AG10803 (cell line): ENCODE results near the gene ZDHHC19.
A peak's percentile ranks its signal among the peaks of the same experiment; 100 is the strongest.

Experiments used
- DNase-seq: peaks from one replicate; pipeline ENCODE4 v3.0.0; 2010; ENCODE audit warnings: low read depth
- H3K4me3 ChIP-seq: 2 replicates; pipeline ENCODE4 v1.5.1; 2011; ENCODE audit warnings: mild to moderate bottlenecking, low read length, control low read depth
- CTCF ChIP-seq: conservative IDR thresholded peaks from 2 replicates; pipeline ENCODE4 v1.5.1; 2011; ENCODE audit warnings: mild to moderate bottlenecking, low read length, control low read depth, inconsistent platforms

Gene ZDHHC19

GRCh38 chr3:196241704-196242103, 30.5 kb upstream of the ZDHHC19 start:
- no peak for DNase-seq
- TF ChIP-seq CTCF = no peak
- H3K4me3 ChIP-seq = no peak overlapping the region

DNA sequence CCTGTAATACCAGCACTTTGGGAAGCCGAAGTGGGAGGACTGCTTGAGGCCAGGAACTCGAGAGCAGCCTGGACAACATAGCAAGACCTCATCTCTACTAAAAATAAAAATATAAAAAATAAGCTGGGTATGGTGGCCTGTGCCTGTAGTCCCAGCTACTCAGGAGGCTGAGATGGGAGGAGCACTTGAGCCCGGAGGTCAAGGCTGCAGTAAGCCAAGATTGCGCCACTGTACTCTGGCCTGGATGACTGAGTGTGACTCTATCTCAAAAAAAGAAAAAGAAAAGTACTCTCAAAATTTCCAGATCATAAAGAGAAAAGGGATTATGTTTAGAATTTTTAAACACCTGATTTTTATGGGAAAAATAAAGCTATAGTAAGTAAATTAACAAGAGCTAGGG, 29.2 kb upstream of the ZDHHC19 start:
- no peak for TF ChIP-seq CTCF
- H3K4me3 ChIP-seq = no peak overlapping the region
- DNase-seq = no peak

DNA sequence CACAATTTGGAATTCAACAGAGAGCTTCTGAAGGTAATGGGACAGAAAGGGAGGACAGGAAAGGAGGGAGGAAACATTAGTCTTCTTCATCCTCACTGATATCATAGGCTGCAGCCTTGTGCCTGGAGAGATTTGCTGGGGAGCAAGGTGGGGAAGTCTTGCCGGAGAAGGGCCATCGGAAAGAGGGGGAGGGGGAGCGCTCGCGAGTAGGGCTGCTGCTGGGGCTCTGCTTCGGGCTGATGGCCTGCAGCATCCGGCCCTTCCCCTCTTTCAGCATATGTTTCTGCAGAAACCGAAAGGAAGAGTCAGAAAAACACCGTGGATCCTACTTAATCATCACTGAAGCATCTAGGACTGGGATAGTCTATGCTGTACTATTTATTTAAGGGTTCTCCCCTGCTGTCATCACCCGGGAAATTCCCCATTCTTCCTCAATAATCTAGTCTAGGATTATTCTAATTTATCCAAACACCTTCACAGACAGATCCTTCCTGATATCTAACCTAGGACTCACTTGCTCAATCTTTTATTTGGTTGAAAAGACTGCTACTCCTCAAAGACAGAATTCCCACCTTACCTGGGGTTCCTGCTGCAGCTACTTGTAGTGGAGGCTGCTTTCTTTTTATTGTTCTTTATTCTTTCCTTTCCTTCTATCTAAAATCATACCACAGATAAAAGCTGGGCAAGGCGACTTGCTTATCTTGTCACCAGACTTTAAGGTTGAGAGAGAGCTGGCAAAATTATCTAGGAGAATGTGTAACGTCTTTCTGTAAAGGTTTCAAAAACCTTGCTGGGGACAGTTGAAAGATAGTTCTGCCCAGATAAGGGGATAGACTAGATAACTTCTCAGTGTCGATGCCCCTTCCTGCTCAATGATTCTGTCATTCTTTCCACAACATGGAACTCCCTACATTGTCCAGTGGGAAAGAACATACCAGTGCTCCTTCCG, 27.7 kb upstream of the ZDHHC19 start:
- no peak for DNase-seq
- no peak for TF ChIP-seq CTCF
- H3K4me3 ChIP-seq = no peak overlapping the region

DNA sequence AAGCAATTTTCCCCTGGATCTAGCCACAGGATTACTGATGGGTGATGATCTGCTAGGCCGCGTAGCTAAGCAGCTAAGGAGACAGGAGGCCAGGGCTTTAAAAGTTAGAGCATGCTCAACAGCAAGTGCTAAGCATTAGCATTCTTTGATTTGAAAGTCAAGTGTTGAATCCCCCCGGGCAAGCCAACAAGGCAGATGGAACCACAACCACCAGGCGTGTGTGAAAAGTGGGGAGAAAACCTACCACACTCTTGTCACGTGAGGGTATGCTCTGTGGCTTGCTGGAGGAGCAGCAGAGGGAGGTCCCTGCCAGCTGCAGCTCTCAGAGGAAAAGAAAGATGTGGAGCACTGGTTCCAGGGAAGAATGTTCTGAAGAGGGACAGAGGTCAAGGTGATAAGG, 26.0 kb upstream of the ZDHHC19 start:
- H3K4me3 ChIP-seq = no peak overlapping the region
- no peak for DNase-seq
- TF ChIP-seq CTCF = no peak

DNA sequence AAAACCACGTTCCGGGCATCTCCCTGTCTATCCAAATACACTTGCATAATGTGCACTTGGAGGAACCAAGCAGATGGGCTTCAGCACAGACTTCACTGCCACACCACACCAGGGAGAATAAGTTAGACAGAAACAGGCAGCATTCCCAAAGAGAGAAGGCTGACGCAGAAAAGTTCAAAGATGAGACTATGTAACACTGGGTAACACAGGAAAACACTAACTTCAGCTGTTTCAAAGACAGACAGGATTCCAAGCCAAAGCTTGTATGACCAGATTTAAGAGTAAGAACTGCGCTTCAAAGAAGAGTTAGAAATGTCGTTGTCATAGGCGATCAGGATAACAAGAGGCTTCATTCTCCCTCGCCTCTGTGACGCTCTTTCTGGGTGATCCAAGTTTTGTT, 25.0 kb upstream of the ZDHHC19 start:
- DNase-seq = peak; percentile 47
- no peak for TF ChIP-seq CTCF
- no peak overlapping the region for H3K4me3 ChIP-seq

DNA sequence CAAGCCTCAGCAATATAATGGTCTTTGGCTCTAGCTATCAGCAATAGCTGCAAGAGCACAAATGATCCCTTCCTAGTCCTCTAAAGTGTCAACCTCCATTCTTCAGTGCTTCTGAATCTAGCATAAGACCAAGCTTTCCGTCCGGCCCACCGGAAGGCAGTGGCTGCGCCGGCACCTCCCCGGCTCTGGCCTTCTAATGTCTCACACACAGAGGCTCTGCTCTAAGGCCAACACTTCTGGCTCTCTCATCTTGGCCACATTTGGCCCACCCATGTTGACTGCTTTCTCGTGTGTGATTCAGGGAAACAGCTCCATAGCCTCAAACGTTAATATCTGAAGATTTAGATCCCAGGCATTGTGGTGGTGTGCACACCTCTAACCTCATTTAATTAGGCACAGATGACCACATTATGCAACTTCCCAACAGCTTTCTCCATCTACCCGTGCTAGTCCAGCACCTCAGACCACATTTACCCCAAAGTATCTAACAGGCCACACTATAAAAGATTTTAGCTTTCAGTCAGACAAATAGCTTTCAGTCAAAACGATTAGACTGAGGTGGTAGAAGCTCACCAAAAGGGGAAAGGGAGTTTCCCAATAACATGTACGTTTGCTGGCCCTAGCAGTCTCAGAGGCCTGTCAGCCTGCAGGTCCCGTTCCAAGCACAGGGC, 24.4 kb upstream of the ZDHHC19 start:
- peak; percentile 74 for DNase-seq
- no peak for TF ChIP-seq CTCF
- H3K4me3 ChIP-seq = no peak overlapping the region

DNA sequence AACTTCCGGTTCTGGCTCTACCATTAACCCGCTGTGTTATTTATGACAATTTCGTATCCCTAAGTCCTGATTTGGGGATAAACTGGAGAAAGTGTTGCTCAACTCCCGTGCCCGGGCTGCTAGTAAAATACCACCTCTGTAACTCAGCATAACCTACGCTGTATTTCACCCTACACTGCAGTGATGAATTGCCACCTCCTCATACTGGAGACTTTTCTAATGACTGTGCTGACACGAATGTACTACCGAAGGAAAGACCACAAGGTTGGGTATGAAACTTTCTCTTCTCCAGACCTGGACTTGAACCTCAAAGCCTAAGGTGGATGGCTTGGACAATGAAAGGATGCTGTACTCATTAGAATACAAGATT, 21.7 kb upstream of the ZDHHC19 start:
- no peak for TF ChIP-seq CTCF
- no peak overlapping the region for H3K4me3 ChIP-seq
- no peak for DNase-seq
